AG04449 (cell line): ENCODE measurements around the gene ODR4.

Source experiments
- CTCF ChIA-PET: fragments of 350-600 bp; formaldehyde crosslinking; extraction: SDS; loops from one replicate; lab custom pipeline; 2021; ENCODE audit warnings: antibody characterized with exemption; lab: Yijun Ruan, JAX
- POLR2A ChIA-PET: fragments of 400-600, 350-600 bp; formaldehyde crosslinking; extraction: SDS; loops from one replicate; lab custom pipeline; 2020; ENCODE audit warnings: antibody characterized with exemption, inconsistent platforms; lab: Yijun Ruan, JAX
- DNase-seq: peaks from one replicate; pipeline ENCODE4 v3.0.0-alpha.2; 2010; ENCODE audit warnings: low read depth, low spot score
- H3K4me3 ChIP-seq: 2 replicates; pipeline ENCODE4 v1.5.1; 2011; ENCODE audit warnings: low read depth, mild to moderate bottlenecking, control low read depth, low read length
- TF ChIP-seq, protein P1 (sequence below): IDR thresholded peaks from one replicate; pipeline ENCODE4 v1.5.1; 2011; ENCODE audit warnings: mild to moderate bottlenecking, moderate library complexity, low read length, control low read depth, inconsistent platforms; ENCODE audit not compliant: insufficient read depth; ENCODE audit errors: missing control alignments

Gene ODR4

DNA sequence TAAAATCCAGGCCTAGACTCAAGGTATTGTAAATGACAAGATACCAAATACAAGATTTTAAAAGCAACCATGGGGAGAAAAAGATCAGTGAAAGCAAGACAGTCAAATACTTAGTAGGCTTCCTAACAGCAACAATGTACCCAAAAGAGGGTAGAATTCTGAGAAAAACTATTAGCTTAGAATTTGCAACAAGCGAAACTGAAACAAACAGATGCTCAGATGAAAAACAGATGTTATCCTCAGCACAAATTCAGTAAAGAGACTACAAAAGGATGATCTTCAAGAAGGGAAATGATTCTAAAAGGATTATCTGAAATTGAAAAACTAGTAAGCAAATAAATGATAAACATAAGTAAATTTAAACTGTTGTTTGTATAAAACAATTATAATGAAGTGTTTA lies 45.3 kb downstream of the ODR4 start:
- H3K4me3 ChIP-seq, result no peak overlapping the region
- ChIA-PET POLR2A (interaction anchor here (0.6 kb wide), 1 partner anchor 202 kb away, joined by 4 read pairs; no protein-coding TSS in a partner anchor), CTCF (interaction anchor here (1.2 to 2.9 kb wide), 2 partner anchors 16 to 46 kb away, joined by 3 to 13 read pairs; partner anchors contain the start of gene TPR)
- DNase-seq, result no peak
- TF ChIP-seq, protein P1, sequence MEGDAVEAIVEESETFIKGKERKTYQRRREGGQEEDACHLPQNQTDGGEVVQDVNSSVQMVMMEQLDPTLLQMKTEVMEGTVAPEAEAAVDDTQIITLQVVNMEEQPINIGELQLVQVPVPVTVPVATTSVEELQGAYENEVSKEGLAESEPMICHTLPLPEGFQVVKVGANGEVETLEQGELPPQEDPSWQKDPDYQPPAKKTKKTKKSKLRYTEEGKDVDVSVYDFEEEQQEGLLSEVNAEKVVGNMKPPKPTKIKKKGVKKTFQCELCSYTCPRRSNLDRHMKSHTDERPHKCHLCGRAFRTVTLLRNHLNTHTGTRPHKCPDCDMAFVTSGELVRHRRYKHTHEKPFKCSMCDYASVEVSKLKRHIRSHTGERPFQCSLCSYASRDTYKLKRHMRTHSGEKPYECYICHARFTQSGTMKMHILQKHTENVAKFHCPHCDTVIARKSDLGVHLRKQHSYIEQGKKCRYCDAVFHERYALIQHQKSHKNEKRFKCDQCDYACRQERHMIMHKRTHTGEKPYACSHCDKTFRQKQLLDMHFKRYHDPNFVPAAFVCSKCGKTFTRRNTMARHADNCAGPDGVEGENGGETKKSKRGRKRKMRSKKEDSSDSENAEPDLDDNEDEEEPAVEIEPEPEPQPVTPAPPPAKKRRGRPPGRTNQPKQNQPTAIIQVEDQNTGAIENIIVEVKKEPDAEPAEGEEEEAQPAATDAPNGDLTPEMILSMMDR, result no peak

GRCh38 chr1:186421446-186421845 lies 45.8 kb downstream of the ODR4 start:
- no peak overlapping the region for H3K4me3 ChIP-seq
- ChIA-PET CTCF (interaction anchor here (2.9 kb wide), 1 partner anchor 16 kb away, joined by 13 read pairs; no protein-coding TSS in a partner anchor), POLR2A (no interaction called here)
- no peak for DNase-seq
- TF ChIP-seq, protein P1, result no peak

- no peak for DNase-seq
- CTCF ChIA-PET, result interaction anchor here (1.5 to 1.9 kb wide), 2 partner anchors 18 to 259 kb away, joined by 4 read pairs; no protein-coding TSS in a partner anchor
- TF ChIP-seq, protein P1, result no peak
- H3K4me3 ChIP-seq, result no peak overlapping the region
- POLR2A ChIA-PET, result no interaction called here
Observed at GRCh38 chr1:186424539-186424938, 48.9 kb downstream of the ODR4 start.

GRCh38 chr1:186426118-186426517 lies 50.5 kb downstream of the ODR4 start:
- DNase-seq, result no peak
- no peak overlapping the region for H3K4me3 ChIP-seq
- POLR2A ChIA-PET, result no interaction called here
- TF ChIP-seq, protein P1, result no peak
- CTCF ChIA-PET, result interaction anchor here (1.1 kb wide), 2 partner anchors 9 kb away, joined by 3 read pairs; no protein-coding TSS in a partner anchor

GRCh38 chr1:186429017-186429416 lies 53.4 kb downstream of the ODR4 start:
- DNase-seq, result no peak
- ChIA-PET CTCF (no interaction called here), POLR2A (no interaction called here)
- TF ChIP-seq, protein P1, result no peak
- no peak overlapping the region for H3K4me3 ChIP-seq

DNA sequence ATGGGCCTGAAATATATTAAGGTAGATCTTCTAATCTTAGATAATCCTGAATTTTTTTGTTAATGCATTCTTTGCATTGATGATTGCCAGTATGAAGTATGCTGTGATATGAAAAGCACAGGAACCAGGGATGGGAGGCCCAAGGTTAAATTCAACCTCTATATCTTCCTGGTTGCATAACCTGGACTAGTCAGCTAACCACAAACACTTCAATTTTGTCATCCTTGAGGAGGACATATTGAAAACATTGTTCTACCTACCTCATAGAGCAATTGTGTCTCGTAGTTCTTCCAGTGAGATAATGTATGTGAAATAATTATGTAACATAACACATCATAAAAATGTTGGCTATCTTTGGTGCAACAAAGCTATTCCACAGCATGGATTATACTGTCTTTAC lies 59.7 kb downstream of the ODR4 start:
- no peak overlapping the region for H3K4me3 ChIP-seq
- ChIA-PET CTCF (interaction anchor here (0.6 to 1.1 kb wide), 2 partner anchors 10 to 547 kb away, joined by 3 read pairs; no protein-coding TSS in a partner anchor), POLR2A (no interaction called here)
- TF ChIP-seq, protein P1, result no peak
- no peak for DNase-seq
